Right atrium auricular region (tissue), 2 donors: ENCODE measurements around the gene CNPY3. TPM values are rescaled to one million over a fixed set of nuclear protein-coding genes. Genes with fewer than 3 reads are reported as not detected.
"Not testable (repeated sequence)": the region's sequence is repeated elsewhere in the genome, so short reads cannot be mapped to it uniquely, and the experiment has no call there.

Source experiments
- DNase-seq: peaks from one replicate; pipeline ENCODE4 v3.0.0-alpha.2; 2019; ENCODE audit warnings: low spot score
- H3K27ac ChIP-seq, 2 donors: fragments of 200-600 bp; sonication (generic); 1 replicate in 1 of 2; 2 replicates in 1 of 2; pipeline ENCODE4 v1.5.1; 2016 to 2019
- H3K27me3 ChIP-seq, 2 donors: fragments of 200-600 bp; sonication (generic); one replicate each; pipeline versions ENCODE4 v1.5.1 to v1.6.0; 2017 to 2019
- H3K36me3 ChIP-seq: fragments of 200-600 bp; sonication (generic); one replicate; pipeline ENCODE4 v1.5.1; 2016
- H3K4me1 ChIP-seq, 2 donors: fragments of 200-600 bp; sonication (generic); one replicate each; pipeline versions ENCODE4 v1.5.1 to v1.6.0; 2017 to 2019
- H3K4me3 ChIP-seq, 2 donors: fragments of 200-600 bp; sonication (generic); 1 replicate in 1 of 2; 2 replicates in 1 of 2; pipeline ENCODE4 v1.5.1; 2017 to 2019; ENCODE audit warnings: mild to moderate bottlenecking in 1 of 2, moderate library complexity in 1 of 2
- H3K9me3 ChIP-seq, 2 donors: fragments of 200-600 bp; sonication (generic); one replicate each; pipeline ENCODE4 v1.5.1; 2019
- CTCF ChIP-seq, 2 donors: fragments of 200-600 bp; sonication (generic); IDR thresholded peaks; one replicate each; pipeline ENCODE4 v1.5.1; 2019; ENCODE audit warnings: antibody characterized with exemption in 2 of 2
- total RNA-seq, 2 donors: library from RNA; depleted of rRNA; stranded (reverse); fragments of >200 nt; gene quantifications; one replicate each; pipeline ENCODE4 v1.1.0, GENCODE V29; 2016

The CNPY3 gene
- total RNA-seq, 2 donors from 2014 or later = 22.0 to 26.5 TPM

- no peak for TF ChIP-seq CTCF (IDR thresholded peaks at IDR 0.05)
- DNase-seq = no peak
- Histone ChIP-seq H3K27ac (no peak overlapping the region), H3K9me3 (no peaks in the 10 kb centered on the region), H3K4me3 (no peak overlapping the region), H3K36me3 (no peaks in the 10 kb centered on the region), H3K4me1 (peaks cover 0 to 36% of the 10 kb centered on the region in 2 donors), H3K27me3 (no peaks in the 10 kb centered on the region)
These were observed 29.4 kb upstream of the CNPY3 start for GRCh38 chr6:42899871-42900270.

GRCh38 chr6:42901538-42901957, 27.7 kb upstream of the CNPY3 start:
- H3K4me3 ChIP-seq = no peak overlapping the region
- H3K9me3 ChIP-seq = no peaks in the 10 kb centered on the region
- peaks cover 0 to 36% of the 10 kb centered on the region in 2 donors for H3K4me1 ChIP-seq
- H3K36me3 ChIP-seq = no peaks in the 10 kb centered on the region
- peak; percentile 86 for DNase-seq
- H3K27ac ChIP-seq = peak overlapping the region; percentile 19 to 77
- peak; percentile 74 to 96 for TF ChIP-seq CTCF (IDR thresholded peaks at IDR 0.05)
- no peaks in the 10 kb centered on the region for H3K27me3 ChIP-seq

DNA sequence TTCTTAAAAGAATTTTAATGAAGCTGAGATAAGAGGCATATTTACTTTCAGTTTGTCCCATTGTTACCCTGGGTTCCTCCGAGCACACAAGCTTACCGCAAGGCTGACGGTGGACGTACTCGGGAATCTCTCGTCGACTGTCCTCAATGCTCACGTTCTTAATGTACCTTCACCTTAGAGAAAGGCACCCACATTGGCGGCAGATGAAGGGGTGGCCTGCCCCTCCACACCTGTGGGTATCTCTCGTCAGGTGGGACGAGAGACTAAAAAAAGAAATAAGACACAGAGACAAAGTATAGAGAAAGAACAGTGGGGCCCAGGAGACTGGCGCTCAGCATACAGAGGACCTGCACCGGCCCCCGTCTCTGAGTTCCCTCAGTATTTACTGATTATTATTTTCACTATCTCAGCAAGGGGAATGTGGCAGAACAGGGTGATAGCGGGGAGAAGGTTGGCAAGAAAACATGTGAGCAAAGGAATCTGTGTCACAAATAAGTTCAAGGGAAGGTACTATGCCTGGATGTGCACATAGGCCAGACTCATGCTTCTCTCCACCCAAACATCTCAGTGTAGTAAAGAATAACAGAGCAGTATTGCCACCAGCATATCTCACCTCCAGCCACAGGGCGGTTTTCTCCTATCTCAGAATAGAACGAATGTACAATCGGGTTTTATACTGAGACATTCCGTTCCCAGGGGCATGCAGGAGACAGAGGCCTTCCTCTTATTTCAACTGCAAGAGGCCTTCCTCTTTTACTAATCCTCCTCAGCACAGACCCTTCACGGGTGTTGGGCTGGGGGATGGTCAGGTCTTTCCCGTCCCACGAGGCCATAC, 26.6 kb upstream of the CNPY3 start:
- peak overlapping the region; percentile 42 to 77 for H3K27ac ChIP-seq

DNA sequence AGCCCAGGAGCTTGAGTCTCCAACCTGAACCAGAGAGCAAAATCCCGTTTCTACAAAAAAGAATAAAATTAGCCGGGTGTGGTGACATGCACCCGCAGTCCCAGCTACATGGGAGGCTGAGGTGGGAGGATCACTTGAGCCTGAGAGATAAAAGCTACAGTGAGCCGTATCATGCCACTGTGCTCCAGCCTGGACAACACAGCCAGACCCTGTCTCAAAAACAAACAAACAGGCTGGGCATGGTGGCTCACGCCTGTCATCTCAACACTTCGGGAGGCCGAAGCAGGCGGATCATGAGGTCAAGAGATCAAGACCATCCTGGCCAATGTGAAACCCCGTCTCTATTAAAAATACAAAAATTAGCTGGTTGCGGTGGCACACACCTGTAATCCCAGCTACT, 24.8 kb upstream of the CNPY3 start:
- no peak for TF ChIP-seq CTCF (IDR thresholded peaks at IDR 0.05)
- Histone ChIP-seq H3K4me3 (no peak overlapping the region), H3K9me3 (no peaks in the 10 kb centered on the region), H3K27me3 (no peaks in the 10 kb centered on the region), H3K36me3 (no peaks in the 10 kb centered on the region), H3K4me1 (peaks cover 0 to 28% of the 10 kb centered on the region in 2 donors), H3K27ac (no peak overlapping the region)
- DNase-seq = no peak

More for the DNA sequence above, 26.6 kb upstream of the CNPY3 start:
- H3K9me3 ChIP-seq, H3K36me3 ChIP-seq, DNase-seq, H3K27me3 ChIP-seq, H3K4me3 ChIP-seq: not testable (repeated sequence)
- peaks cover 0 to 36% of the 10 kb centered on the region in 2 donors for H3K4me1 ChIP-seq

- Histone ChIP-seq H3K27me3 (peaks cover 0 to 5% of the 10 kb centered on the region in 2 donors), H3K27ac (no peak overlapping the region), H3K4me1 (peaks cover 0 to 23% of the 10 kb centered on the region in 2 donors), H3K9me3 (no peaks in the 10 kb centered on the region), H3K4me3 (no peak overlapping the region), H3K36me3 (no peaks in the 10 kb centered on the region)
- TF ChIP-seq CTCF (IDR thresholded peaks at IDR 0.05) = no peak
- no peak for DNase-seq
These were observed 21.9 kb upstream of the CNPY3 start for GRCh38 chr6:42907336-42907735.

DNA sequence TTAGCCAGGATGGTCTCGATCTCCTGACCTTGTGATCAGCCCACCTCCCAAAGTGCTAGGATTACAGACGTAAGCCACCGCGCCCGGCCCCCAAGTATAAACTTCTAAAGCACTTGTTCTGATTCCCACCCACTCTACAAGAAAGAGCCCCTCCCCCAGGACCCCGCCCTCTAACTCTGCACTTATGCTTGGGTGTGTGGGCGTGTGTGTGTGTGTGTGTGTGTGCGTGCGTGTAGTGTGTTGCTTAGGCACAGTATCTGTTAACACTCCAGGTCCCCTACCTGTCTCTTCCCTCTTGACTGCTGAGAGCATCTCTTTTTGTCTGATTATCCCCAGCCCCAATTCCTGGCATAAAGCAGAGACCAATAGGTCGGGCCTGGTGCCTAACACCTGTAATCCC, 19.4 kb upstream of the CNPY3 start:
- Histone ChIP-seq H3K4me3 (no peak overlapping the region), H3K9me3 (no peaks in the 10 kb centered on the region), H3K36me3 (no peaks in the 10 kb centered on the region), H3K27me3 (peaks cover 0 to 5% of the 10 kb centered on the region in 2 donors), H3K27ac (no peak overlapping the region), H3K4me1 (peaks cover 0 to 10% of the 10 kb centered on the region in 2 donors)
- DNase-seq = no peak
- no peak for TF ChIP-seq CTCF (IDR thresholded peaks at IDR 0.05)
